Endothelial cell (in vitro differentiated cells): ENCODE measurements around the gene DNPH1. TPM values are rescaled to one million over a fixed set of nuclear protein-coding genes. Genes with fewer than 3 reads are reported as not detected.

Experiments used
- DNase-seq: peaks from one replicate; pipeline ENCODE4 v3.0.0; 2021; ENCODE audit warnings: low spot score
- H3K27ac Mint-ChIP-seq: one replicate; pipeline ENCODE4 v1.8.0; 2021; ENCODE audit warnings: mixed read lengths, inconsistent platforms; ENCODE audit not compliant: unreplicated experiment
- H3K27me3 Mint-ChIP-seq: one replicate; pipeline ENCODE4 v1.8.0; 2021; ENCODE audit warnings: mild to moderate bottlenecking, moderate library complexity, mixed read lengths, inconsistent platforms; ENCODE audit not compliant: unreplicated experiment
- H3K36me3 Mint-ChIP-seq: one replicate; pipeline ENCODE4 v1.8.0; 2021; ENCODE audit warnings: mild to moderate bottlenecking, low read depth, mixed read lengths, inconsistent platforms; ENCODE audit not compliant: unreplicated experiment
- H3K4me1 Mint-ChIP-seq: one replicate; pipeline ENCODE4 v1.8.0; 2021; ENCODE audit warnings: mild to moderate bottlenecking, mixed read lengths, inconsistent platforms; ENCODE audit not compliant: unreplicated experiment
- H3K4me3 Mint-ChIP-seq: one replicate; pipeline ENCODE4 v1.8.0; 2021; ENCODE audit warnings: mild to moderate bottlenecking, mixed read lengths, inconsistent platforms; ENCODE audit not compliant: unreplicated experiment
- H3K9me3 Mint-ChIP-seq: one replicate; pipeline ENCODE4 v1.8.0; 2021; ENCODE audit warnings: mixed read lengths, inconsistent platforms; ENCODE audit not compliant: unreplicated experiment
- CTCF ChIP-seq: fragments of 200-600 bp; sonication (generic); IDR thresholded peaks from one replicate; pipeline ENCODE4 v1.5.0; 2021; ENCODE audit warnings: antibody characterized with exemption; ENCODE audit not compliant: unreplicated experiment
- total RNA-seq: library from RNA; stranded (reverse); fragmentation: NEBNext Ultra II Directional; extraction: Animal tissue kit (Norgen Biotek cat#: 25700); gene quantifications from one replicate; pipeline ENCODE4 v1.2.1, GENCODE V29; 2021; ENCODE audit not compliant: unreplicated experiment

The DNPH1 gene
- total RNA-seq, 1 donor from 2014 or later = 4.5 TPM

GRCh38 chr6:43243664-43244321 is 14.5 kb upstream of the DNPH1 start:
- H3K4me1 Mint-ChIP-seq = peaks cover 6% of the 10 kb centered on the region
- no peak for DNase-seq
- H3K4me3 Mint-ChIP-seq = no peak overlapping the region
- H3K36me3 Mint-ChIP-seq = no peaks in the 10 kb centered on the region
- no peaks in the 10 kb centered on the region for H3K9me3 Mint-ChIP-seq
- peaks cover 14% of the 10 kb centered on the region for H3K27me3 Mint-ChIP-seq
- no peak for TF ChIP-seq CTCF
- H3K27ac Mint-ChIP-seq = no peak overlapping the region

GRCh38 chr6:43242908-43243663 is 13.8 kb upstream of the DNPH1 start, which contains the start of gene TTBK1:
TTBK1 (plus strand) TSS chr6:43243481; CDS start chr6:43246661, 3,180 bp downstream.
- TF ChIP-seq CTCF = no peak
- H3K4me1 Mint-ChIP-seq = peaks cover 6% of the 10 kb centered on the region
- DNase-seq = no peak
- H3K4me3 Mint-ChIP-seq = no peak within 1 kb of the TSS
- H3K9me3 Mint-ChIP-seq = no peaks in the 10 kb centered on the region
- H3K27me3 Mint-ChIP-seq = peaks cover 14% of the 10 kb centered on the region
- H3K27ac Mint-ChIP-seq = no peak within 1 kb of the TSS
- no peaks in the 10 kb centered on the region for H3K36me3 Mint-ChIP-seq

GRCh38 chr6:43241446-43241845 is 12.2 kb upstream of the DNPH1 start:
- Mint-ChIP-seq H3K4me1 (no peaks in the 10 kb centered on the region), H3K36me3 (no peaks in the 10 kb centered on the region), H3K27ac (no peak overlapping the region), H3K9me3 (no peaks in the 10 kb centered on the region), H3K4me3 (no peak overlapping the region), H3K27me3 (peaks cover 15% of the 10 kb centered on the region)
- TF ChIP-seq CTCF = no peak
- DNase-seq = no peak

- no peak for DNase-seq
- no peak for TF ChIP-seq CTCF
- Mint-ChIP-seq H3K27ac (no peak overlapping the region), H3K27me3 (peaks cover 15% of the 10 kb centered on the region), H3K4me3 (no peak overlapping the region), H3K4me1 (no peaks in the 10 kb centered on the region), H3K36me3 (no peaks in the 10 kb centered on the region), H3K9me3 (no peaks in the 10 kb centered on the region)
Observed at GRCh38 chr6:43240950-43241349, 11.7 kb upstream of the DNPH1 start.

- TF ChIP-seq CTCF = no peak
- H3K36me3 Mint-ChIP-seq = no peaks in the 10 kb centered on the region
- H3K27me3 Mint-ChIP-seq = peaks cover 15% of the 10 kb centered on the region
- no peak overlapping the region for H3K27ac Mint-ChIP-seq
- no peaks in the 10 kb centered on the region for H3K4me1 Mint-ChIP-seq
- no peak for DNase-seq
- H3K4me3 Mint-ChIP-seq = no peak overlapping the region
- H3K9me3 Mint-ChIP-seq = no peaks in the 10 kb centered on the region
Observed at GRCh38 chr6:43239054-43239453, 9.8 kb upstream of the DNPH1 start.
